ENCODE data around the gene RPA1. TPM values are rescaled to one million over a fixed set of nuclear protein-coding genes. Genes with fewer than 3 reads are reported as not detected.
A peak's percentile ranks its signal among the peaks of the same experiment; 100 is the strongest.
"Not testable (repeated sequence)": the region's sequence is repeated elsewhere in the genome, so short reads cannot be mapped to it uniquely, and the experiment has no call there.

The RPA1 gene
- total RNA-seq, 1 donor from 2014 or later, result 234 TPM

GRCh38 chr17:1843947-1844346, 14.1 kb downstream of the RPA1 start:
- intact Hi-C loops (cut with micrococcal nuclease), result no loop called here
- Mint-ChIP-seq H3K9me3 (no peaks in the 10 kb centered on the region), H3K4me3 (no peak overlapping the region), H3K36me3 (ENCODE audit: low read depth) (peaks cover 48% of the 10 kb centered on the region), H3K27me3 (no peaks in the 10 kb centered on the region), H3K27ac (no peak overlapping the region), H3K4me1 (peaks cover 13% of the 10 kb centered on the region)
- DNase-seq, result no peak

GRCh38 chr17:1847191-1847590, 17.4 kb downstream of the RPA1 start:
- no peak for DNase-seq
- H3K27me3 Mint-ChIP-seq, result no peaks in the 10 kb centered on the region
- no peak overlapping the region for H3K27ac Mint-ChIP-seq
- intact Hi-C loops (cut with micrococcal nuclease), result no loop called here
- H3K9me3 Mint-ChIP-seq, result no peaks in the 10 kb centered on the region
- peaks cover 59% of the 10 kb centered on the region for H3K36me3 Mint-ChIP-seq (ENCODE audit: low read depth)
- H3K4me1 Mint-ChIP-seq, result peaks cover 14% of the 10 kb centered on the region
- H3K4me3 Mint-ChIP-seq, result no peak overlapping the region

- Mint-ChIP-seq H3K27ac (peak overlapping the region; percentile 49), H3K36me3 (ENCODE audit: low read depth) (peaks cover 54% of the 10 kb centered on the region), H3K27me3 (no peaks in the 10 kb centered on the region), H3K4me3 (no peak overlapping the region), H3K4me1 (peaks cover 8% of the 10 kb centered on the region), H3K9me3 (no peaks in the 10 kb centered on the region)
- DNase-seq, result no peak
- intact Hi-C loops (cut with micrococcal nuclease), result no loop called here
Observed at GRCh38 chr17:1852327-1852726, 22.5 kb downstream of the RPA1 start.

GRCh38 chr17:1853698-1854097, 23.9 kb downstream of the RPA1 start:
- Mint-ChIP-seq H3K27ac (no peak overlapping the region), H3K9me3 (no peaks in the 10 kb centered on the region), H3K36me3 (ENCODE audit: low read depth) (peaks cover 52% of the 10 kb centered on the region), H3K27me3 (no peaks in the 10 kb centered on the region), H3K4me3 (no peak overlapping the region), H3K4me1 (peaks cover 8% of the 10 kb centered on the region)
- intact Hi-C loops (cut with micrococcal nuclease), result no loop called here
- DNase-seq, result no peak

- not testable (repeated sequence) for H3K27me3 Mint-ChIP-seq, H3K27ac Mint-ChIP-seq, H3K4me3 Mint-ChIP-seq
Observed at GRCh38 chr17:1856462-1856861, 26.7 kb downstream of the RPA1 start.

GRCh38 chr17:1860978-1861377, 31.2 kb downstream of the RPA1 start:
- peaks cover 9% of the 10 kb centered on the region for H3K4me1 Mint-ChIP-seq
- H3K27ac Mint-ChIP-seq, result no peak overlapping the region
- intact Hi-C loops (cut with micrococcal nuclease), result no loop called here
- no peak overlapping the region for H3K4me3 Mint-ChIP-seq
- H3K27me3 Mint-ChIP-seq, result no peaks in the 10 kb centered on the region
- DNase-seq, result no peak
- H3K9me3 Mint-ChIP-seq, result no peaks in the 10 kb centered on the region
- H3K36me3 Mint-ChIP-seq (ENCODE audit: low read depth), result peaks cover 32% of the 10 kb centered on the region

More at GRCh38 chr17:1856462-1856861, 26.7 kb downstream of the RPA1 start:
- H3K4me1 Mint-ChIP-seq; DNase-seq; H3K9me3 Mint-ChIP-seq; intact Hi-C loops (cut with micrococcal nuclease): not testable (repeated sequence)
- H3K36me3 Mint-ChIP-seq (ENCODE audit: low read depth), result peaks cover 55% of the 10 kb centered on the region

- intact Hi-C loops (cut with micrococcal nuclease), result no loop called here
- H3K27me3 Mint-ChIP-seq, result no peaks in the 10 kb centered on the region
- no peak overlapping the region for H3K4me3 Mint-ChIP-seq
- no peak overlapping the region for H3K27ac Mint-ChIP-seq
- H3K9me3 Mint-ChIP-seq, result no peaks in the 10 kb centered on the region
- no peak for DNase-seq
- peaks cover 32% of the 10 kb centered on the region for H3K36me3 Mint-ChIP-seq (ENCODE audit: low read depth)
- H3K4me1 Mint-ChIP-seq, result peaks cover 9% of the 10 kb centered on the region
Observed at GRCh38 chr17:1861391-1862010, 31.7 kb downstream of the RPA1 start.

- Mint-ChIP-seq H3K36me3 (ENCODE audit: low read depth) (peaks cover 33% of the 10 kb centered on the region), H3K4me3 (no peak overlapping the region), H3K27me3 (no peaks in the 10 kb centered on the region), H3K4me1 (peaks cover 34% of the 10 kb centered on the region), H3K9me3 (no peaks in the 10 kb centered on the region), H3K27ac (peak overlapping the region; percentile 40)
- DNase-seq, result peak; percentile 90
- intact Hi-C loops (cut with micrococcal nuclease), result no loop called here
Observed at GRCh38 chr17:1865252-1866037, 35.6 kb downstream of the RPA1 start.

GRCh38 chr17:1867307-1867706, 37.5 kb downstream of the RPA1 start:
- H3K4me1 Mint-ChIP-seq, result peaks cover 47% of the 10 kb centered on the region
- H3K36me3 Mint-ChIP-seq (ENCODE audit: low read depth), result peaks cover 38% of the 10 kb centered on the region
- no peaks in the 10 kb centered on the region for H3K9me3 Mint-ChIP-seq
- intact Hi-C loops (cut with micrococcal nuclease), result no loop called here
- H3K27ac Mint-ChIP-seq, result peak overlapping the region; percentile 46
- no peaks in the 10 kb centered on the region for H3K27me3 Mint-ChIP-seq
- H3K4me3 Mint-ChIP-seq, result no peak overlapping the region
- no peak for DNase-seq

- peaks cover 53% of the 10 kb centered on the region for H3K4me1 Mint-ChIP-seq
Observed at GRCh38 chr17:1868090-1868489, 38.3 kb downstream of the RPA1 start.

GRCh38 chr17:1870592-1870991, 40.8 kb downstream of the RPA1 start:
- no peaks in the 10 kb centered on the region for H3K9me3 Mint-ChIP-seq
- H3K27ac Mint-ChIP-seq, result peak overlapping the region; percentile 92
- DNase-seq, result peak; percentile 84
- intact Hi-C loops (cut with micrococcal nuclease), result loop anchor here (2.0 to 5.0 kb wide), 3 partner anchors 154 to 397 kb away; no protein-coding TSS in a partner anchor
- H3K36me3 Mint-ChIP-seq (ENCODE audit: low read depth), result peaks cover 54% of the 10 kb centered on the region
- peaks cover 71% of the 10 kb centered on the region for H3K4me1 Mint-ChIP-seq
- no peaks in the 10 kb centered on the region for H3K27me3 Mint-ChIP-seq
- H3K4me3 Mint-ChIP-seq, result peak overlapping the region; percentile 72

More at GRCh38 chr17:1868090-1868489, 38.3 kb downstream of the RPA1 start:
- Mint-ChIP-seq H3K27ac (no peak overlapping the region), H3K4me3 (no peak overlapping the region), H3K9me3 (no peaks in the 10 kb centered on the region), H3K36me3 (ENCODE audit: low read depth) (peaks cover 41% of the 10 kb centered on the region), H3K27me3 (no peaks in the 10 kb centered on the region)
- no peak for DNase-seq
- intact Hi-C loops (cut with micrococcal nuclease), result no loop called here

- intact Hi-C loops (cut with micrococcal nuclease), result loop anchor here (2.0 to 5.0 kb wide), 3 partner anchors 155 to 396 kb away; no protein-coding TSS in a partner anchor
- H3K36me3 Mint-ChIP-seq (ENCODE audit: low read depth), result peaks cover 59% of the 10 kb centered on the region
Observed at GRCh38 chr17:1871756-1872155, 42.0 kb downstream of the RPA1 start.

GRCh38 chr17:1872254-1872653, 42.4 kb downstream of the RPA1 start:
- H3K27me3 Mint-ChIP-seq, result no peaks in the 10 kb centered on the region
- peak overlapping the region; percentile 92 for H3K27ac Mint-ChIP-seq
- H3K9me3 Mint-ChIP-seq, result no peaks in the 10 kb centered on the region
- intact Hi-C loops (cut with micrococcal nuclease), result loop anchor here (5.0 kb wide), 2 partner anchors 215 to 395 kb away; no protein-coding TSS in a partner anchor
- DNase-seq, result peak; percentile 71
- H3K36me3 Mint-ChIP-seq (ENCODE audit: low read depth), result peaks cover 59% of the 10 kb centered on the region
- H3K4me1 Mint-ChIP-seq, result peaks cover 78% of the 10 kb centered on the region
- H3K4me3 Mint-ChIP-seq, result peak overlapping the region; percentile 72

More at GRCh38 chr17:1871756-1872155, 42.0 kb downstream of the RPA1 start:
- peak; percentile 89 for DNase-seq
- peak overlapping the region; percentile 72 for H3K4me3 Mint-ChIP-seq
- no peaks in the 10 kb centered on the region for H3K27me3 Mint-ChIP-seq
- no peaks in the 10 kb centered on the region for H3K9me3 Mint-ChIP-seq
- H3K4me1 Mint-ChIP-seq, result peaks cover 74% of the 10 kb centered on the region
- peak overlapping the region; percentile 92 for H3K27ac Mint-ChIP-seq

- no peaks in the 10 kb centered on the region for H3K9me3 Mint-ChIP-seq
- H3K27ac Mint-ChIP-seq, result peak overlapping the region; percentile 92
- peaks cover 59% of the 10 kb centered on the region for H3K36me3 Mint-ChIP-seq (ENCODE audit: low read depth)
- H3K4me3 Mint-ChIP-seq, result peak overlapping the region; percentile 80
- no peak for DNase-seq
- intact Hi-C loops (cut with micrococcal nuclease), result loop anchor here (1.0 to 5.0 kb wide), 3 partner anchors 39 to 394 kb away; no protein-coding TSS in a partner anchor
- no peaks in the 10 kb centered on the region for H3K27me3 Mint-ChIP-seq
- peaks cover 77% of the 10 kb centered on the region for H3K4me1 Mint-ChIP-seq
Observed at GRCh38 chr17:1872976-1873375, 43.2 kb downstream of the RPA1 start.

All from activated CD4-positive, alpha-beta T cell treated with anti-CD3 and anti-CD28 coated beads, Interleukin-2, amount 10 ng/mL, durations not matched to agents 24 days and 14 days (primary cell).